MM.1S (cell line): ENCODE results near the gene CLDN25.
"Not testable (repeated sequence)": the region's sequence is repeated elsewhere in the genome, so short reads cannot be mapped to it uniquely, and the experiment has no call there.

Experiments
- DNase-seq: peaks from one replicate; pipeline ENCODE4 v3.0.0-alpha.2; 2015
- H2AFZ ChIP-seq: fragments of 300-600 bp; sonication (generic); 2 replicates; pipeline ENCODE4 v1.6.0; 2016; ENCODE audit warnings: antibody characterized with exemption, low read length
- H3F3A ChIP-seq: fragments of 300-600 bp; sonication (generic); 2 replicates; pipeline ENCODE4 v1.6.1; 2016; ENCODE audit warnings: mild to moderate bottlenecking, antibody characterized with exemption, low read length, moderate library complexity, mixed read lengths; ENCODE audit not compliant: insufficient read depth
- H3K27ac ChIP-seq: fragments of 300-600 bp; sonication (generic); 2 replicates; pipeline ENCODE4 v1.5.1; 2016; ENCODE audit warnings: mild to moderate bottlenecking, low read length
- H3K27me3 ChIP-seq: fragments of 300-600 bp; sonication (generic); replicated peaks from 2 replicates; pipeline ENCODE4 v1.6.0; 2016; ENCODE audit warnings: low read length; ENCODE audit not compliant: insufficient read depth
- H3K36me3 ChIP-seq: fragments of 300-600 bp; sonication (generic); replicated peaks from 2 replicates; pipeline ENCODE4 v1.6.1; 2016; ENCODE audit warnings: mild to moderate bottlenecking, low read length, mixed read lengths; ENCODE audit not compliant: insufficient read depth
- H3K4me1 ChIP-seq: fragments of 300-600 bp; sonication (generic); 2 replicates; pipeline ENCODE4 v1.6.1; 2016; ENCODE audit warnings: low read length, mixed read lengths
- H3K4me2 ChIP-seq: fragments of 300-600 bp; sonication (generic); 2 replicates; pipeline ENCODE4 v1.6.0; 2016; ENCODE audit warnings: low read depth, low read length
- H3K4me3 ChIP-seq: fragments of 300-600 bp; sonication (generic); 2 replicates; pipeline ENCODE4 v1.5.1; 2016; ENCODE audit warnings: low read length, mixed read lengths
- H3K79me2 ChIP-seq: fragments of 300-600 bp; sonication (generic); 2 replicates; pipeline ENCODE4 v1.6.1; 2016; ENCODE audit warnings: mixed run types, low read length, mixed read lengths
- H3K9ac ChIP-seq: fragments of 300-600 bp; sonication (generic); 2 replicates; pipeline ENCODE4 v1.6.1; 2016; ENCODE audit warnings: low read length, mixed read lengths
- H3K9me2 ChIP-seq: fragments of 300-600 bp; sonication (generic); replicated peaks from 2 replicates; pipeline ENCODE4 v1.6.1; 2016; ENCODE audit warnings: mild to moderate bottlenecking, low read length, mixed read lengths; ENCODE audit not compliant: insufficient read depth
- H3K9me3 ChIP-seq: fragments of 300-600 bp; sonication (generic); replicated peaks from 2 replicates; pipeline ENCODE4 v1.6.1; 2016; ENCODE audit warnings: mild to moderate bottlenecking, low read length, mixed read lengths; ENCODE audit not compliant: insufficient read depth
- H4K20me1 ChIP-seq: fragments of 300-600 bp; sonication (generic); 2 replicates; pipeline ENCODE4 v1.6.1; 2016; ENCODE audit warnings: mild to moderate bottlenecking, low read length, moderate library complexity, mixed read lengths; ENCODE audit not compliant: insufficient read depth
- EZH2 ChIP-seq: fragments of 300-600 bp; sonication (generic); optimal IDR thresholded peaks from 2 replicates; pipeline ENCODE3; 2017; ENCODE audit warnings: low read depth, mild to moderate bottlenecking, antibody characterized with exemption, low read length, mixed read lengths
- EZH2phosphoT487 ChIP-seq: fragments of 300-600 bp; sonication (generic); IDR thresholded peaks from 2 replicates; pipeline ENCODE4 v1.6.1; 2018; ENCODE audit warnings: antibody characterized with exemption, low read length
- TF ChIP-seq, protein P1 (sequence below): fragments of 300-600 bp; sonication (generic); IDR thresholded peaks from 2 replicates; pipeline ENCODE4 v1.5.1; 2016; ENCODE audit warnings: antibody characterized with exemption, low read length, mixed read lengths

CLDN25 gene

GRCh38 chr11:113781682-113782081 lies 2.1 kb downstream of the CLDN25 start:
- H3K4me3 ChIP-seq = no peak overlapping the region
- no peaks in the 10 kb centered on the region for H3K4me1 ChIP-seq
- no peaks in the 10 kb centered on the region for H3K27me3 ChIP-seq
- H4K20me1 ChIP-seq = no peaks in the 10 kb centered on the region
- no peaks in the 10 kb centered on the region for H3K36me3 ChIP-seq
- no peaks in the 10 kb centered on the region for H3K79me2 ChIP-seq
- H2AFZ ChIP-seq = no peak overlapping the region
- H3F3A ChIP-seq = no peaks in the 10 kb centered on the region
- no peak overlapping the region for H3K27ac ChIP-seq
- DNase-seq = no peak
- no peak for TF ChIP-seq EZH2phosphoT487
- TF ChIP-seq, protein P1, sequence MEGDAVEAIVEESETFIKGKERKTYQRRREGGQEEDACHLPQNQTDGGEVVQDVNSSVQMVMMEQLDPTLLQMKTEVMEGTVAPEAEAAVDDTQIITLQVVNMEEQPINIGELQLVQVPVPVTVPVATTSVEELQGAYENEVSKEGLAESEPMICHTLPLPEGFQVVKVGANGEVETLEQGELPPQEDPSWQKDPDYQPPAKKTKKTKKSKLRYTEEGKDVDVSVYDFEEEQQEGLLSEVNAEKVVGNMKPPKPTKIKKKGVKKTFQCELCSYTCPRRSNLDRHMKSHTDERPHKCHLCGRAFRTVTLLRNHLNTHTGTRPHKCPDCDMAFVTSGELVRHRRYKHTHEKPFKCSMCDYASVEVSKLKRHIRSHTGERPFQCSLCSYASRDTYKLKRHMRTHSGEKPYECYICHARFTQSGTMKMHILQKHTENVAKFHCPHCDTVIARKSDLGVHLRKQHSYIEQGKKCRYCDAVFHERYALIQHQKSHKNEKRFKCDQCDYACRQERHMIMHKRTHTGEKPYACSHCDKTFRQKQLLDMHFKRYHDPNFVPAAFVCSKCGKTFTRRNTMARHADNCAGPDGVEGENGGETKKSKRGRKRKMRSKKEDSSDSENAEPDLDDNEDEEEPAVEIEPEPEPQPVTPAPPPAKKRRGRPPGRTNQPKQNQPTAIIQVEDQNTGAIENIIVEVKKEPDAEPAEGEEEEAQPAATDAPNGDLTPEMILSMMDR = no peak
- no peak for TF ChIP-seq EZH2
- H3K9me3 ChIP-seq = no peaks in the 10 kb centered on the region
- H3K9ac ChIP-seq = no peak overlapping the region
- H3K9me2 ChIP-seq = no peaks in the 10 kb centered on the region
- H3K4me2 ChIP-seq = no peak overlapping the region

GRCh38 chr11:113782134-113782533 lies 2.5 kb downstream of the CLDN25 start:
- H3F3A ChIP-seq = no peaks in the 10 kb centered on the region
- no peaks in the 10 kb centered on the region for H4K20me1 ChIP-seq
- no peak overlapping the region for H2AFZ ChIP-seq
- H3K4me1 ChIP-seq = no peaks in the 10 kb centered on the region
- no peak overlapping the region for H3K4me3 ChIP-seq
- no peak overlapping the region for H3K4me2 ChIP-seq
- no peak for TF ChIP-seq EZH2
- no peak for TF ChIP-seq EZH2phosphoT487
- TF ChIP-seq, protein P1 = no peak
- no peaks in the 10 kb centered on the region for H3K9me3 ChIP-seq
- H3K36me3 ChIP-seq = no peaks in the 10 kb centered on the region
- no peaks in the 10 kb centered on the region for H3K9me2 ChIP-seq
- no peaks in the 10 kb centered on the region for H3K27me3 ChIP-seq
- DNase-seq = no peak
- no peaks in the 10 kb centered on the region for H3K79me2 ChIP-seq
- no peak overlapping the region for H3K9ac ChIP-seq
- no peak overlapping the region for H3K27ac ChIP-seq

DNA sequence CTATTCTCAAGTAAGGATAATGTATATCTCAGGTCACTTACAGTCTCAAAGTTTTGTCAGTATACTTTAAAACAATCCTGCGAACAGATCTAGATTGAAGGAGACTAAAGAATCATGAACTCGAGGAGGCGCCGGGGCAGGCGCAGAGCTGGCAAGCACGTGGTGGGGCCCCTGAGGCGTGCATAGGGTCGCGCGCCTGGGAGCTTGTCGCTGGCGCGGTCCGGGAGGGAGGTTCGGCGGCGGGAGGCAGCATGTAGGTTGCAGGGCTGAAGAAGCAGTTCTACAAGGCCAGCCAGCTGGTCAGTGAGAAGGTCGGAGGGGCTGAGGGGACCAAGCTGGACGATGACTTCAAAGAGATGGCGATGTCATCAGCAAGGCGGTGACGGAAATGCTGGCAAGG lies 9.4 kb downstream of the CLDN25 start:
- not testable (repeated sequence) for H3K27ac ChIP-seq, DNase-seq, H3K4me2 ChIP-seq, H3K9ac ChIP-seq, H2AFZ ChIP-seq, H3K27me3 ChIP-seq, H3K79me2 ChIP-seq, H3K9me3 ChIP-seq, H3K36me3 ChIP-seq, H3K4me1 ChIP-seq, H4K20me1 ChIP-seq, H3K4me3 ChIP-seq, H3K9me2 ChIP-seq, H3F3A ChIP-seq

- no peaks in the 10 kb centered on the region for H3K9me2 ChIP-seq
- H3K9ac ChIP-seq = no peak overlapping the region
- H3K9me3 ChIP-seq = no peaks in the 10 kb centered on the region
- H3K4me2 ChIP-seq = no peak overlapping the region
- DNase-seq = no peak
- H3K4me3 ChIP-seq = no peak overlapping the region
- no peak overlapping the region for H2AFZ ChIP-seq
- H3F3A ChIP-seq = no peaks in the 10 kb centered on the region
- no peaks in the 10 kb centered on the region for H3K79me2 ChIP-seq
- no peaks in the 10 kb centered on the region for H4K20me1 ChIP-seq
- no peaks in the 10 kb centered on the region for H3K4me1 ChIP-seq
- TF ChIP-seq, protein P1 = no peak
- TF ChIP-seq EZH2phosphoT487 (no peak), EZH2 (no peak)
- H3K27ac ChIP-seq = no peak overlapping the region
- H3K27me3 ChIP-seq = no peaks in the 10 kb centered on the region
- no peaks in the 10 kb centered on the region for H3K36me3 ChIP-seq
Observed at GRCh38 chr11:113789675-113790320, 10.2 kb downstream of the CLDN25 start.
